Measurements from ENCODE around the gene PRKACG.
"Not testable (repeated sequence)": the region's sequence is repeated elsewhere in the genome, so short reads cannot be mapped to it uniquely, and the experiment has no call there.

Gene PRKACG

DNA sequence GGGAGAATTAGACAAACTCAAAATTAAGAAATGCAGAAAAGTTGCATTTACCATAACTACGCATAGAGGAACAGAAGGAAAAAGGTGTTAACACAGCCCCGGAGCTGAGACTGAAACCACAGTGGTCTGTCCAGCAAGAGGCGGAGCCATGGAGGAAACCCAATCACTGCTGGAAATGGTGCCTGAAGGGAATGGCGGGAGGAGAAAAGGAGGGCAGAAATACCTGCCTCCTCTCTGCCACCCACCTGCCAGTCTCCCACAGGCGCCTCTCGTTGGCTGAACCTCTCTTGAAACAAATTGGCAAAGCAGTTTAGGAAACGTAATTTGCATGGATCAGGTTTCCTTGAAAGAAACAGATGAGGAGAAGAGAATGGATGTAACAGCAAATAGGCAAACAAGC lies 9.7 kb upstream of the PRKACG start:
- no peak for DNase-seq

DNA sequence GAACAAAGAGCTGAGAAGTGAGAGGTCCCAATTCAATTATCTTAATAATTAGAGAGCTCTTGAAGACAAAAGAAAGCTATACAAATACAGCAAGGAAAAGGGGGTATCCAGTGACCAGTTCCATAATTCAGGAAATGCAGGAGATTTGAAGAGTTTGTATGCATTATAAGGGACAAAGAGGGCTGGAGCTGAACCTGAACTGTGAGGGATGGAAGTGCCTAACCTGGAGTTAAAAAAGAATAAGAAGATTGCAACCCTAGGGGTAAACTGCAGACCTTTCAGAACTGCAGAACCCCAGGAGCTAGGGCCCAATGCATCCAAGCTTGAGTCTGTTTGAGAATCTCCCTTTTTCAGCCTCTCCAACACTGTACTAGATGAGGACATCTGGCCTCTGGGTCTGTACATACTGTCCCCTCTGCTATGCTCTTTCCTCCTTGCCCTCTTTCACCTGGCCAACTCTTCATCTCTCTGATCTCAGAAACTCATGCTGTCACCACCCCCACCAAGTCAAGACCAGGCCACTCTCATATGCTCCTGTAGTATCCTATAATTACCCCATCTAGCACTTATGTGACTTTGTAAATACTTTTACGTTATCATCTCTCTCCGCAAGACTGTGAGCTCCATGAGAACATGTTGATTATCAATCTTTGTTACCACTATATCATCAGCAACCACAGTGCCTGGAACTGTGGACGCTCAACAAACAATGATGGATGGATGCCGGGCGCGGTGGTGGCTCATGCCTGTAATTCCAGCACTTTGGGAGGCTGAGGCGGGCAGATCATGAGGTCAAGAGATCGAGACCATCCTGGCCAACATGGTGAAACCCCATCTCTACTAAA lies 6.6 kb upstream of the PRKACG start:
- no peak for DNase-seq

DNA sequence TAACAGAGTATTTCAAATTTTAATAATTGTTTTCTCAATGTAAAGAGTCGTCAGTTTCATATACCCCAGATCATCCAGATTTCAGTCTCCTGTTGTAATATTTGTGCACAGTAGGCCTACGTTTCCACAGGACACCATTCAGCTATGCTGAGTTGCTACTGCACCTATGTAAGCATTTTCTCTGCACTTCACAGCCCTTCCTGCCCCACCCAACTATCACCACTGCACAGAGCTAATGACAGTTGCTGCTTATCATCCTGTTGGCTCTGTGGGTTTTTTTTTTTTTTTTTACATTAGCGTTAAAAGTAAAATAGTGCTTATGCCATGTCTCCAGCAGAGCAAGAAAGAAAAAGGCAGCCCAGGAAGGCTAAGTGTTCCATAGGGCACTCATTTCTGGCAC lies 5.9 kb upstream of the PRKACG start:
- DNase-seq, result no peak

DNA sequence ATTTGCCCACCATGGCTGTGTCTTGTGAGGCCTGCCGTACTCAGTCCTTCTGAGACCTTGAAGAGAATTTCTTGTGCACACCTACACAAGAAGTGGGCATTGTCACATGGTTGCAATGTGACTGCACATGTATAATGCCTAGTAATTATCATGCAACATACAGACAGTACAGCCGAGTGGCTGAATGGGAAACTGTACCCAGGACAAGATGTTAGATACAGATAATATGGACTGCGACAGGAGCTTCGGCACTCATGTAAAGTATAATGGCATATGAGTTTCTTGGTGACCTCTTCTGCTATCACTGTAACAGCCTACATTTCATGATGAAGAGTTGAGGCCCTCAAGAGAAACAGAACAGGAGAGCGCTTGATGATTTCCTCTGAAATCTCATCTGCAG lies 4.8 kb upstream of the PRKACG start:
- DNase-seq, result no peak

DNA sequence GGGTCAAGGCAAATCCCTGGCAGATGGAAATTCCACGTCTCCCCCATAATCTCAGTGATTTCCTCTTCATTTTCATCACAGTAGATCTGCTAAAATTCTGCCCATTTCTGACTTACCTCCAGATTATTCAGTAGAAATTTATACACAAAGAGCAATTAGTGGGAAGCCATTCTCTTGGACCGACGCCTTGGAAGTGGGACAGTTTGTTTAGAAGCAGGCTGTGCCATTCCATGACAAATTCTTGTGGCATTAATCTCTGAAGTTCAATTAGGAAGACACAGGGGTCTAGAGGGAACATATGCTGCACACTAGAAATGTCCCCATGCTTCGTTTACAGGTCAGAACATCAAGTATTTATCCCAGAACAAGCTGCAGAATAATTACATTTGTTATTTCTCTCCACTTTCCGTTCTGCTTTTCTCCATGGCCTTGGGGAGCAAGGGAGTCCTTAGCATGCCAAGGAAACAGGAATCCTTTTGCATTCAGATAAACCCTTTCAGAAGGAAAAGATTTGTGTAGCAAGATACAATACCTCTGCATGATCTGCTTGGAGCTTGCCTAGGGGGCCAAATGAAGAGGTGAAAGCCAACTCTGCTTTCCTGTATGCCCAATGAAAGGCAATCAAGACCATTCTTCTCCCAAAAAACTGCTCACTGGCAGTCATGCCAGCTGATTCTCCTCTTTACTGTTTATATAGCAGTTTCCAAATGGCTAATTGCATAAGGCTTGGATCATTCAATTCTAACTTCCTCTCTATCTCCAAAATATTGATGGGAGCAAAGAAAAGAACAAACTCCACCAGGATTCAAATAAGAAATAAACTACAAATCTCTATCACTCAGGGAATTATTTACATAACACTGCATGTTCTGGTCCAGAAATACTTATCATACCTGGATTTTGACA lies 2.5 kb upstream of the PRKACG start:
- no peak for DNase-seq

DNA sequence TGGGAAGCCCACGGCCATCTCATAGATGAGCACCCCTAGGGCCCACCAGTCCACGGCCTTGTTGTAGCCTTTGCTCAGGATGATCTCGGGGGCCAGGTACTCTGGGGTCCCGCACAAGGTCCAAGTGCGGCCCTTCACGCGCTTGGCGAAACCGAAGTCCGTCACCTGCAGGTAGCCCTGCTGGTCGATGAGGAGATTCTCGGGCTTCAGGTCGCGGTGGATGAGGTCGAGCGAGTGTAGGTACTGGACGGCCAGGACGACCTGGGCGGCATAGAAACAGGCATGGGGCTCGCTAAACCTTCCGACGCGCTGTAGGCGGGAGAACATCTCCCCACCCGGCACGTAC lies 558 bp downstream of the PRKACG start:
- DNase-seq, result no peak

DNA sequence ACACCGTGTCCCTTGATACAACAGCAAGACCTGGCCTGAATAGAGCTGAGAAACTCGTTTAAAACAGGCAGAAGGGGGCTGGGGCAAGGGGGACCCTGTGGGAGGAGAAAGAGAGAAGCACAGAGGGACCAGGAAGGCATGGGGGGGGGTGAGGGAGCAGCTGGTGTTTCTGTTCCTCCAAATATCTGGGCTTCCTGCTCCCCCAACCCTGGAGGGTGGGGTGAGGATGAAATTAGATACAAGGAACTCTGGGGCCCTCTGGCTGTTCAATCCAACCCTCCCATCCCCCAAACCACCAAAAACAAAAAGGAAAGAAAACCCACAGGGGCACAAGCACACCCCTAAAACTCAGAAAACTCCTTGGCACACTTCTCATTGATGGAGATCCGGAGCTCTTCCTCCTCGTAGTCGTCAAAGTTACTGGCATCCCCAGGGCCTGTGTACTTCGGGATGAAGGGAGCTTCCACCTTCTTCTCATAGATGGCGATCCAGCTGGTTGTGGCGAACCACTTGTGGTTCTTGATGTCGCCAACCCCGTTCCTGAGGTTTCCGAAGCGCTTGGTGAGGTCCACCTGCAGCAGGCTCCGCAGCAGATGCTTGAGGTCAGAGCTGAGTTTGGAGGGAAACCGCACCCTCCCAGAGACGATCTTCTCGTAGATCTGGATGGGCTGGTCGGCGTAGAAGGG lies 1.1 kb downstream of the PRKACG start:
- no peak for DNase-seq

DNA sequence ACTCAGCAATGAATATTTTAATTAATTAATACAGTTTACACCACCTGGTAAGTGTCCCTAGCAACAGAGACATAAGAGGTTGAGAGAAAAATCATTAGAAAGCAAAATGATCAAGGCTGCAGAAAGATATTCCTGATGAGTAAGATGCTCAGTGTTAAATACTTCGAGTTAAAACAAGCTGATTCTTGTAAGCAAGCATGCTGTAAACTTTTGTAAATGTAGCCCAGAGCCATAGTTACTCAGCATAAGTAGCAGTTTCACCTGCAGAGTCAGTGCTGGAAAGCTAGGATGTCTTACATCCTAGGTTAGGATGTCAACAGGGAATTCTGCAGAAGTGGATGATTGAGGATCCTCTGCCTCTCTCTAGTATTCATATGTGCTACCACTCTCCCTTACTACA lies 4.2 kb downstream of the PRKACG start:
- no peak for DNase-seq

DNA sequence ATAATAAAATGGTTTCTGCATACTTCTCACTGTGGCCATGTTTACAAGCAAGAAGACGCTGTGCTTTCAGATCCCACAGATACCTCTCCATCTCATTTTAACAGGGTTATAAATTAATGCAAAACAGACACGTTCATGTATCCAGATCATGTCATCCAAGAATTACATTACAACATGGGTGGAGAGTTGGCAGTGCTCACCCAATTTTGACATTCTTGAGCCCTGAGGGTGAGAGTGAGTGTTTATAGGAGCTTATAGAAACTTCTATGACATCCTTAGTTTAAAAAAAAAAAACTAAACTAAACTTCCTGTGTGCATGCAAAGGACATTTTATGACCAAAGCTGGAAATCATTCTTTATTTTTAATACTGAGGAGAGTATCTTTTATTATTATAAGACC lies 9.1 kb downstream of the PRKACG start:
- DNase-seq, result no peak

DNA sequence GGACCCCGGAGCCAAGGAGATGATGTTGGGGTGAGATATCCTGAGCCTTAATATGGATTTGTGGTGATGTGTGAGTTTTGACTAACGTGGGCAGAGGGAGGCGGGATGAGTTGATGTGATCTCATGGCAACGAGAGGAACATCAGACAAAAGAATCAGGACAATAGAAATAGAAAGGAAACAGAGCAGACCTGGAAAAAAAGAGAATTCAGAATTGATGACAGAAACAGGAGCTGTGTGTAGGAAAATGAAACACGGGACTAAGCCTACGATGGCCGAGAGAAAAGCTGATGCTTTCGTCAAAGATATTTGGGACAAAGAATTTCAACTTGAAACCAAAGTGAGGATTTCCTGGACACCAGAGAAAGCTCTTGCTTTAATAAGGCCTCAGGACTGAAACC lies 10.9 kb downstream of the PRKACG start:
- DNase-seq, result no peak

DNA sequence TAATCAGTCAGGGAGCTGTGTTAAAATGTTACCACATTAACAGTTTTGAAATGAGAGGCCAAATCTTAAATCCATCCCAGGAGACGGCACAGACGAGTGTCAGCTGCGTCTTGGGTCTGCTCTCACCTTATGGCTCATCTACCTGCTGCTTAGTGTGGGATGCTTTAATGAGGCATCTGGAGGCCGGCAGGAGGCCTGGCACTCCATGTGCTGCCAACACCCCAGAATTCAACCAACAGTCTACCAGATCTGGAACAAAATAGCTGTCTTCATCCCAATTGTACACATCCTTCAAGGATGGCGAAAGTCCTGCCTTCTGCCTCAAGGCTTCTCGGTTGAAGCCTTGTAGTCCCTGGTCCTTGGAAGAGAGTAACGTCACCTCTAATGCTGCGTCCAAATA lies 12.0 kb downstream of the PRKACG start:
- DNase-seq, result no peak

DNA sequence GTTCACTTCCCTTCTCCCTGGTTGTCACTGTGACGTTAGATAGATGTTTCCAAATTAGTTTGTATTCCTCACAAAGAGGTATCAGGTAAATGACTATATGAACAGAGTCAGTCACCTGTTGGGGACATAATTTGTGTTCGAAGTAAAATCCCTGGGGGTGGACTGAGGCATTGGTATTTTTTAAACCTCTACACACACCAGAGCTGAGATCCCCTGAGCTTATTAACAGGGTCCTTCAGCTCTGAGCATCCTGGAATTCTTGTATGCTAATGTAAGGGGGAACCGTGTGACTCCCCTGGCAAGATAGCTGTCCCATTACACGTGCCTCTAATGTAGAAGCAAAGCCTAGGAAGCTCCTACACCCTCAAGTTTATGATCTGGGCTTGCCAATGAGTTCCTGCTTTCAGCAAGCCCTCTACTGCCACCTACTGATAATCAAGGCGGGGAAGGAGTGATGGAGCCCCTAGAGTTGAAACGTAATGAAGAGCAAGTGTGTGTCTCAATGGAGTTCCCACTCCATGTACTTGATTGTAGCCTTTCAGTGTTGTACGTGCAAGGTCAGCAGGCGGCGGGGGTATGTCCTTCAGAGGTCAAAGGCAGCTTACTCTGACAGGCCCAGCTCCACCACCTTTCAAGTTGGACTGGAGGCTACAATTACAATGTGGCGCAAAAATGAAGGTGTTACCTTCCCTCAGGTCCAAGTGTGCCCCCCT lies 14.4 kb downstream of the PRKACG start:
- peak; percentile 54 for DNase-seq

DNA sequence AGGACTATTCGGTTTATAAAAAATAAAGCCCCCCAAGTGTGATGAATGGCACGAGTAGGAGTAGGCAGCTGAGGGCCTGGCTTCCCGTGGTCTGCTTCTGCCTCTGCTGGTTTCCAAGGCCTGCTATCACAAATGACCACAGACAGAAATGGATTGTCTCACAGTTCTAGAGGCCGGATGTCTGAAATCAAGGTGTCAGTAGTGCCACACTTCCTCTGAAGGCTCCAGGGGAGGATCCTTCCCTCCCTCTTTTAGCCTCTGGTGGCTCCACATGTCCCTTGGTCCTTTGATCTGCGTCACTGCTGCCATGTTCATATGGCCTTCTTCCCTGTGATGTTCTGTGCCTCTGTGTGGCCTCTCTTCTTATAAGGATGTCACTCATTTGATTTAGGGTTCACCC lies 15.1 kb downstream of the PRKACG start:
- DNase-seq, result no peak

DNA sequence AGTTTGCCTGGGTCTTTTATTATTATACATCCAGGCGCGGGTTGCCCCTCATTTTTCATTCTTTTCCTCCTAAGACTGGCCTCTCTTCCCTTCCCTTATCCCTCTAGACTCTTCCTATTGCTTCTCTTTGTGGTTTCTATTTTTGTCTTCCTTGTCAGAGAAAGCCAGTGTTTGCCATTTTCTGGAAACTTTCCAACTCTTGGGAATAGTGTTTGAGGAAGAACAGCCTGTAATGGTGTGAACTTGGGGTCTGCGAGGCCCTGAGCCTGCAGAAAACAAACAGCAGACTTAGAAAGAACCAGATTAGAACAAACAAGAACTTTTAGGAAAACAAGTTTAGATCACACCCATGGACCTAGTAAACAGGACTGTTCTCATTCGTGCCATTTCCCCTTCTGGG lies 15.5 kb downstream of the PRKACG start:
- no peak for DNase-seq

DNA sequence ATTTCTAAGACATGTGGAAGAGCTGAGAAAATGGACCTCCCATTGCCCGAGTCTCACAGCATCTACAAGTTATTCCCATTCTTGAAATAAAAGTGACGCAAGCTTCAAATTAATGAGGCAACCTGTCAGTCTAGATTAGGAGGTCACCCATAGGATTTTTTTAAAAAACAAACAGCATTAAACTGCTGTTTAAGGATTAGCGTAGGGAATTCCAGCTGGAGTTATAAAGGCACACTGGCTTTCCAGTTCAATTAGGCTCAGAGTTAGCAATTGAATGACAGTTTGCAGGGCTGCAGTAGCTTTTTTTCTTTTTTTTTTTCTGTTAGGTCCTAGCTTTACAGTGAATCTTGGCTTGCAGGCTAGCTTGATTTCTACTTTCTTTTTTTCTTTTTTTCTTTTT lies 16.2 kb downstream of the PRKACG start:
- DNase-seq, result no peak

DNA sequence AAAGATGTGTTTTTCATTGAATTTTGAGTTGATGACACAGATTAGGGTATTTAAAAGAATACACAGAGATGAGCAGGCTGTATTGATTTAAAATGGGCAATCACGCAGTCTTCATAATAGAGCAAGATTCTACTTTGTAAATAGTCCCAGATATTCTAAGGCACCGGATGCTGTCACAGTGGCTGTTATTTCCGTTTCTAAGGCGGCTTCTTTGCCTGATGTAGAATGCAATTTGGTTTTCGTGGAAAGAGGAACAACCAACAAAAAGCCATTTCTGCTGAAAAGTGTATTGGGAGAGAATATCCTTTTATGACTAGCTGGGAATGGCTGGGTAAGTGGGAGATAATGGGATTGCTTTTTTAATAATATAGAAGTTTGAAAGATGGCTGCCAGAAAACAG lies 17.5 kb downstream of the PRKACG start:
- no peak for DNase-seq

DNA sequence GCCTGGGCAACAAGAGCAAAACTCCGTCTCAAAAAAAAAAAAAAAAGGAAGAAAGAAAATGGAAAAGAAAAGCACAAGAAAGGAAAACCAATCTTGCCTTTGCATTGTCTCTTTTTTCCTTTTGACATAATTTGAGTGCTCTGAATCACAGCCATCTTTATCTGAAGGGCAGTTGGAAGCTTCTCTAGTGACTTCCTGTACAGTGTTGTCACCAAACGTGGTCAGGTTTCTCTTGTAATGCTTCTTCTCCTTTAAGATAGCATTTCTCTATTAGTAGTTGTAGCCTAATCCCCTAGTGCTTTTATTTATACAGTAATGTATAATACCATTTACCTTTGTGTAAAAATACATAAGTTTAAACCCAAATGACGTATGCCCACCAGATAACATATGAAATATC lies 18.1 kb downstream of the PRKACG start:
- DNase-seq, result no peak

DNA sequence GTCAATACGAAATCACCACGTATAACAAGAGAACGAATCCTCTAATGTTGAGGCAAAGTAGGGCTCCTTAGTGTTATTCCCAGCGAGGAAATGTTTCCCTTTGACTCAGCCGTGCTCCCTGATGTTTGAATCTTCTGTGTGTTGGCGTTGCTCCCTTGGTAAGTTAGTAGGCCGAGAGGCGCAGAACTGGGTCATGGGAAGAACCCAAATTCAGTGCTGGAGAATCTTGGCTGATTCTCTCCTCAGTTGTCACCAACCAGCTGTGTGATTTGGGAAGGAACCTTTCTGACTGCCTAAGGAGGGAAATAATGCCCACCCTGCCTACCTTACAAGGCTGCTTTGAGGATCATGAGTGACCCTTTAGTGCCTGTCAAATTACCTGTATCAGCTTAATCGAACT lies 22.5 kb downstream of the PRKACG start:
- no peak for DNase-seq

DNA sequence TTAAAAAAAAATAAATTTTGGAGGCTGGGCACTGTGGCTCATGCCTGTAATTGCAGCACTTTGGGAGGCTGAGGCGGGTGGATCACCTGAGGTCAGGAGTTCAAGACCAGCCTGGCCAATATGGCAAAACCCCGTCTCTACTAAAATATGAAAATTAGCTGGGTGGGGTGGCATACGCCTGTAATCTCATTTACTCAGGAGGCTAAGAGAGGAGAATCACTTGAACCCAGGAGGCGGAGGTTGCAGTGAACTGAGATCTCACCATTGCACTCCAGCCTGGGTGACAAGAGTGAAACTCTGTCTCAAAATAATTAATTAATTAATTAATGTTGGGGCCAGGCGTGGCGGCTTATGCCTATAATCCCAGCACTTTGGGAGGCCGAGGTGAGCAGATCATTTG lies 27.0 kb downstream of the PRKACG start:
- not testable (repeated sequence) for DNase-seq

DNA sequence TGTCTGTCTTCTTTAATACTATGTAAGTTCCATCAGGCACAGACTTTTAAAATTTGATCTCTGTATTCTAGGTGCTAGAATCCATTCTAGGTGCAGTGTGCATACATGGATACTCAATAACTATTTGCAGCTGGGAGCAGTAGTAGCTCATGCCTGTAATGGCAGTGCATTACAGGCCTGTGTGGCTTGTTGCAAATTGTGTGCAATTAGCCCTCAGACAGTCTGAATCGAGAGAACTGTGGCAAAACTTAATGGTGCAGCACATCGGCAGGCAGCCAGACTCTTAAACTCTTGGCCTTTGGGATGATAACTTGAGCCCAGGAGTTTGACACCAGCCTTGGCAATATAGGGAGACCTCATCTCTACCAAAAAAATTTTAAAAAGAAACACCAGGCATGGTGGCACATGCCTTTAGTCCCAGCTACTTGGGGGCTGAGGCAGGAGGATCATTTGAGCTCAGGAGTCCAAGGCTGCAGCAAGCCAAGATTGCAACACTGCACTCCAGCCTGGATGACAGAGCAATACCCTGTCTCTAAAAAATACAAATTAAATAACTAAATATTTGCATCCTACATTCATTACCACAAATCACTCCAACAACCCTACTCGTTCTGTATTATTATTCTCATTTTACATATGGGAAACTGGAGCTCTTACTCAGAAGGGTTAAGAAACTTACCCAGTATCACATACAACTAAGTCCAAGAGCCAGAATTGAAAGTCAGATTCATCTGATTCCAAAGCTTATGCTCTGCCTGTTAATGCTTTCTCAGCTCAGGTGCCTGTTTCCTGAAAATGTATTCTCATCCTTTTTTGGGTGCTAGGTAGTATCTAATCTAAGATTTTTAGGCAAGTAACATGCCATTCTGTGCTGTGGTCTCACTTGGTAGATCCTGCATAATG lies 30.1 kb downstream of the PRKACG start:
- DNase-seq, result no peak

DNA sequence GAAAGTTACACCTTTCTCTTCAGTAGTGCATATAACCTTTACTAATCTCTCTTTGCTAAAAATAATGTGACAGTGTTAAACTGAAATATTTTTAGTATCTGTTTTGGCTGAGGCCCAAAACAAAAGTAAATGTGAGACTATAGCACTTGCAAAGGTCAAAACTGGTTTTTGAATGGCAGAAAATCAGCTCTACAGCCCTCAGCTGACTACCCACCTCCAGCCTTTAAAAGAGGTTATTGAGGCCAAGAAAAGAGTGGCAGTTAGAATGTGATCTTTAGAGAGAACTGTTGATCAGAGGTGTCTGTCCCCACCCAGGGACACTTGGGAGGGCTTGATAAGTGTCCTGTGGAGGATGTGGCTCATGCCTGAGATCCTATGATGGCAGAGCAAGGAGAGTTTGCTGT lies 30.9 kb downstream of the PRKACG start:
- DNase-seq, result no peak

DNA sequence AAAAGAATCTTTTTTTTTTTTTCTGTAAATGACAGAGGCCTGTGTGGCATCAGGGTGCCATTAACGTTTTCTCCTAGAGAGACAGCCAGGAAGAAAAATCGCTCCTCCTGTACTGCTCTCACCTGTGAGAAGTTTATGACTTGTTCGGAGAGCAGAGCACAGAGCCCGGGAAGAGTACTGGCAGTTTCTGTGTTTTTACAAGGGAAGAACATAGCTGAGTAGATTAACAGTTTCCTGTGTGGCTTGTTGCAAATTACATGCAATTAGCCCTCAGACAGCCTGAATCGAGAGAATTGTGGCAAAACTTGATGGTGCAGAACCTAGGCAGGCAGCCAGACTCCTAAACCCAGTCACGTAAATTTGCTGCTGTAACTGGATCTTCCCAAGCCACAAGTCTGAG lies 32.1 kb downstream of the PRKACG start:
- no peak for DNase-seq
